DOHH2 (cell line): ENCODE measurements around the gene LRFN4.

Experiments used
- H3F3A ChIP-seq: fragments of 200-600 bp; sonication (generic), shearing (Covaris generic); 2 replicates; pipeline ENCODE4 v1.6.0; 2016; ENCODE audit warnings: antibody characterized with exemption, mild to moderate bottlenecking; ENCODE audit not compliant: control insufficient read depth, insufficient read depth
- H3K27ac ChIP-seq: fragments of 200-600 bp; sonication (generic); 2 replicates; pipeline ENCODE4 v1.5.1; 2014; ENCODE audit warnings: low read depth, mild to moderate bottlenecking, low read length, moderate library complexity
- H3K27me3 ChIP-seq: fragments of 200-600 bp; sonication (generic); 2 replicates; pipeline ENCODE4 v1.6.1; 2014; ENCODE audit warnings: mild to moderate bottlenecking, low read length, mixed read lengths; ENCODE audit not compliant: control insufficient read depth
- H3K36me3 ChIP-seq: fragments of 200-600 bp; sonication (generic); 2 replicates; pipeline ENCODE4 v1.6.1; 2014; ENCODE audit warnings: mild to moderate bottlenecking, low read length, moderate library complexity, mixed read lengths; ENCODE audit not compliant: control insufficient read depth
- H3K4me1 ChIP-seq: fragments of 200-600 bp; sonication (generic); 2 replicates; pipeline ENCODE4 v1.6.1; 2014; ENCODE audit warnings: mild to moderate bottlenecking, low read length, mixed read lengths; ENCODE audit not compliant: control insufficient read depth
- H3K4me2 ChIP-seq: fragments of 200-600 bp; sonication (generic); 2 replicates; pipeline ENCODE4 v1.6.0; 2014; ENCODE audit warnings: mild to moderate bottlenecking, low read length, moderate library complexity
- H3K4me3 ChIP-seq: fragments of 200-600 bp; sonication (generic); 2 replicates; pipeline ENCODE4 v1.5.1; 2014; ENCODE audit warnings: mild to moderate bottlenecking, low read length, mixed read lengths
- H3K79me2 ChIP-seq: fragments of 200-600 bp; sonication (generic); 2 replicates; pipeline ENCODE4 v1.6.1; 2014; ENCODE audit warnings: mild to moderate bottlenecking, low read length, mixed read lengths; ENCODE audit not compliant: control insufficient read depth
- H3K9me2 ChIP-seq: fragments of 200-600 bp; sonication (generic); replicated peaks from 2 replicates; pipeline ENCODE4 v1.6.1; 2014; ENCODE audit warnings: mild to moderate bottlenecking, low read length, mixed read lengths; ENCODE audit not compliant: control insufficient read depth
- H3K9me3 ChIP-seq: fragments of 200-600 bp; sonication (generic); 2 replicates; pipeline ENCODE4 v1.6.1; 2014; ENCODE audit warnings: antibody characterized with exemption, low read length, mixed read lengths; ENCODE audit not compliant: control insufficient read depth, insufficient read depth
- H4K20me1 ChIP-seq: fragments of 200-600 bp; sonication (generic); 2 replicates; pipeline ENCODE4 v1.6.0; 2014; ENCODE audit warnings: low read depth, mild to moderate bottlenecking, antibody characterized with exemption, low read length, moderate library complexity; ENCODE audit not compliant: control insufficient read depth, insufficient read depth
- CTCF ChIP-seq: fragments of 200-600 bp; sonication (generic); IDR thresholded peaks from one replicate; pipeline ENCODE4 v1.5.1; 2014; ENCODE audit warnings: antibody characterized with exemption, mild to moderate bottlenecking, low read depth, low read length; ENCODE audit not compliant: poor library complexity, severe bottlenecking
- EZH2phosphoT487 ChIP-seq: fragments of 200-600 bp; sonication (generic); IDR thresholded peaks from 2 replicates; pipeline ENCODE4 v1.6.1; 2017; ENCODE audit warnings: borderline replicate concordance, mild to moderate bottlenecking, antibody characterized with exemption, low read length, moderate library complexity, mixed read lengths

LRFN4 gene

GRCh38 chr11:66894141-66894540, 37.3 kb downstream of the LRFN4 start:
- Histone ChIP-seq H3K4me1 (peaks cover 7% of the 10 kb centered on the region), H3K27ac (no peak overlapping the region), H3K79me2 (no peaks in the 10 kb centered on the region), H4K20me1 (no peaks in the 10 kb centered on the region), H3K9me2 (no peaks in the 10 kb centered on the region), H3K36me3 (no peaks in the 10 kb centered on the region), H3K27me3 (peaks cover 27% of the 10 kb centered on the region), H3K4me3 (no peak overlapping the region), H3K9me3 (no peaks in the 10 kb centered on the region), H3F3A (no peaks in the 10 kb centered on the region), H3K4me2 (no peak overlapping the region)
- no peak for TF ChIP-seq EZH2phosphoT487
- TF ChIP-seq CTCF: no peak

- Histone ChIP-seq H3K36me3 (no peaks in the 10 kb centered on the region), H3K9me3 (no peaks in the 10 kb centered on the region), H3K27me3 (peaks cover 3% of the 10 kb centered on the region; the same call in 1 of the 2 replicates), H4K20me1 (no peaks in the 10 kb centered on the region), H3K27ac (no peak overlapping the region), H3K9me2 (no peaks in the 10 kb centered on the region), H3K79me2 (no peaks in the 10 kb centered on the region), H3K4me2 (no peak overlapping the region), H3K4me1 (no peaks in the 10 kb centered on the region), H3F3A (no peaks in the 10 kb centered on the region), H3K4me3 (no peak overlapping the region)
- TF ChIP-seq CTCF (no peak), EZH2phosphoT487 (no peak)
Measured at GRCh38 chr11:66901964-66902390, 45.1 kb downstream of the LRFN4 start.

GRCh38 chr11:66902486-66903177, 45.8 kb downstream of the LRFN4 start:
- H3K27me3 ChIP-seq: peaks cover 3% of the 10 kb centered on the region; the same call in 1 of the 2 replicates
- H3K36me3 ChIP-seq: no peaks in the 10 kb centered on the region
- no peaks in the 10 kb centered on the region for H3K9me3 ChIP-seq
- H3F3A ChIP-seq: no peaks in the 10 kb centered on the region
- no peaks in the 10 kb centered on the region for H3K79me2 ChIP-seq
- H3K4me3 ChIP-seq: no peak overlapping the region
- no peaks in the 10 kb centered on the region for H4K20me1 ChIP-seq
- no peak overlapping the region for H3K4me2 ChIP-seq
- no peak overlapping the region for H3K27ac ChIP-seq
- H3K9me2 ChIP-seq: no peaks in the 10 kb centered on the region
- TF ChIP-seq CTCF (no peak), EZH2phosphoT487 (no peak)
- H3K4me1 ChIP-seq: no peaks in the 10 kb centered on the region
